T47D (cell line): ENCODE data around the gene PLCH1.
A peak's percentile ranks its signal among the peaks of the same experiment; 100 is the strongest.
"Not testable (repeated sequence)": the region's sequence is repeated elsewhere in the genome, so short reads cannot be mapped to it uniquely, and the experiment has no call there.

Experiments used
- DNase-seq, 2 experiments: peaks; one replicate each; pipeline versions ENCODE4 v3.0.0 to v3.0.0-alpha.2; 2011 to 2012; ENCODE audit warnings: low read depth in 1 of 2, low spot score in 1 of 2
- JUND ChIP-seq: IDR thresholded peaks from 2 replicates; pipeline ENCODE4 v1.6.1; 2012; ENCODE audit warnings: low read depth
- in situ Hi-C: cut with HindIII; loops from 2 replicates; pipeline ENCODE4 v1.10.0; 2016; ENCODE audit warnings: low sequenced_read_pairs, low pct_unique_long_range_greater_than_20kb

The PLCH1 gene

GRCh38 chr3:155643581-155644165, 101.2 kb downstream of the PLCH1 start:
- TF ChIP-seq JUND: no peak
- in situ Hi-C loops: no loop called here
- DNase-seq: peak in 1 of 2 experiments; percentile 71

- in situ Hi-C loops: no loop called here
- DNase-seq: no peak
- TF ChIP-seq JUND: no peak
These were observed 102.9 kb downstream of the PLCH1 start for GRCh38 chr3:155641956-155642355.

GRCh38 chr3:155640098-155640497, 104.8 kb downstream of the PLCH1 start:
- no peak for DNase-seq
- TF ChIP-seq JUND: no peak
- in situ Hi-C loops: no loop called here

GRCh38 chr3:155639462-155640055, 105.3 kb downstream of the PLCH1 start:
- in situ Hi-C loops: no loop called here
- no peak for TF ChIP-seq JUND
- DNase-seq: no peak

GRCh38 chr3:155638461-155638860, 106.4 kb downstream of the PLCH1 start:
- in situ Hi-C loops, DNase-seq: not testable (repeated sequence)

GRCh38 chr3:155637567-155637966, 107.3 kb downstream of the PLCH1 start:
- in situ Hi-C loops: no loop called here
- DNase-seq: no peak
- TF ChIP-seq JUND: no peak

- in situ Hi-C loops: no loop called here
- no peak for TF ChIP-seq JUND
- no peak for DNase-seq
These were observed 109.8 kb downstream of the PLCH1 start for GRCh38 chr3:155635056-155635455.

GRCh38 chr3:155634121-155634719, 110.7 kb downstream of the PLCH1 start:
- in situ Hi-C loops: no loop called here
- TF ChIP-seq JUND: no peak
- no peak for DNase-seq

- TF ChIP-seq JUND: no peak
- no peak for DNase-seq
- in situ Hi-C loops: no loop called here
These were observed 113.4 kb downstream of the PLCH1 start for GRCh38 chr3:155631323-155632019.

- no peak for DNase-seq
- in situ Hi-C loops: no loop called here
- no peak for TF ChIP-seq JUND
These were observed 115.3 kb downstream of the PLCH1 start for GRCh38 chr3:155629556-155629955.

- in situ Hi-C loops: no loop called here
- DNase-seq: no peak
- TF ChIP-seq JUND: no peak
These were observed 115.8 kb downstream of the PLCH1 start for GRCh38 chr3:155629056-155629455.

- in situ Hi-C loops, DNase-seq: not testable (repeated sequence)
These were observed 122.2 kb downstream of the PLCH1 start for GRCh38 chr3:155622647-155623046.

GRCh38 chr3:155620552-155620951, 124.3 kb downstream of the PLCH1 start:
- in situ Hi-C loops, DNase-seq: not testable (repeated sequence)
